Endothelial cell of umbilical vein (primary cell): ENCODE measurements around the gene FYTTD1. TPM values are rescaled to one million over a fixed set of nuclear protein-coding genes. Genes with fewer than 3 reads are reported as not detected.

ENCODE experiments used
- BruUV-seq: library from RNA; stranded (reverse); fragments of 400-500 nt; replicated peaks from 2 replicates; lab custom pipeline; 2021; lab: Mats Ljungman, UMichigan
- CTCF ChIA-PET: fragments of 300-600, 350-600 bp; sonication (Branson Sonifier 250); formaldehyde crosslinking; loops from one replicate; lab custom pipeline; 2021; ENCODE audit warnings: antibody characterized with exemption, inconsistent platforms; lab: Charles Lee
- POLR2A ChIA-PET: fragments of 300-600, 350-600 bp; sonication (Branson Sonifier 250); formaldehyde crosslinking; loops from one replicate; lab custom pipeline; 2021; ENCODE audit warnings: antibody characterized with exemption, inconsistent platforms; lab: Charles Lee
- DNase-seq: peaks from one replicate; pipeline ENCODE4 v3.0.0-alpha.2; 2011; ENCODE audit warnings: low read depth, low spot score
- FAIRE-seq: peaks from 2 replicates; lab custom pipeline; 2011; peaks lifted over from hg19 to GRCh38; lab: Jason Lieb, UNC
- H2AFZ ChIP-seq: 2 replicates; pipeline ENCODE4 v1.6.0; 2012; ENCODE audit warnings: low read depth, low read length, control low read depth, inconsistent platforms
- H3K27ac ChIP-seq: 2 replicates; pipeline ENCODE4 v1.5.1; 2011; ENCODE audit warnings: low read depth, mild to moderate bottlenecking, control low read depth, low read length, moderate library complexity; ENCODE audit not compliant: insufficient read depth
- H3K27me3 ChIP-seq, 2 experiments: 2 replicates each; pipeline versions ENCODE4 v1.6.0 to v1.6.1; 2011; ENCODE audit warnings: low read length in 2 of 2, mixed read lengths in 1 of 2; ENCODE audit not compliant: control insufficient read depth in 2 of 2, insufficient read depth in 2 of 2
- H3K36me3 ChIP-seq, 2 experiments: 2 replicates in 1 of 2; 3 replicates in 1 of 2; pipeline ENCODE4 v1.5.1; 2011; ENCODE audit warnings: low read length in 2 of 2, mild to moderate bottlenecking in 1 of 2, moderate library complexity in 1 of 2; ENCODE audit not compliant: control insufficient read depth in 2 of 2, insufficient read depth in 2 of 2; ENCODE audit errors: extremely low read depth in 1 of 2
- H3K4me1 ChIP-seq: 3 replicates; pipeline ENCODE4 v1.5.1; 2011; ENCODE audit warnings: mild to moderate bottlenecking, low read length; ENCODE audit not compliant: control insufficient read depth, insufficient read depth; ENCODE audit errors: extremely low read depth
- H3K4me2 ChIP-seq: 2 replicates; pipeline ENCODE4 v1.6.1; 2011; ENCODE audit warnings: low read length, control low read depth, mixed read lengths; ENCODE audit not compliant: insufficient read depth
- H3K4me3 ChIP-seq, 3 experiments: fragments of 200-600 bp in 1 of 3; sonication (generic), shearing (Covaris generic) in 1 of 3; replicated peaks in 1 of 3; 2 replicates each; pipeline ENCODE4 v1.5.1; 2011 to 2016; ENCODE audit warnings: control low read depth in 3 of 3, low read length in 3 of 3, mild to moderate bottlenecking in 2 of 3, inconsistent platforms in 1 of 3, low read depth in 1 of 3, moderate library complexity in 1 of 3; ENCODE audit not compliant: insufficient read depth in 1 of 3
- H3K79me2 ChIP-seq: 2 replicates; pipeline ENCODE4 v1.6.0; 2012; ENCODE audit warnings: low read length, inconsistent platforms; ENCODE audit not compliant: control insufficient read depth, insufficient read depth
- H3K9ac ChIP-seq: replicated peaks from 2 replicates; pipeline ENCODE3; 2011; ENCODE audit warnings: low read length, control low read depth; ENCODE audit not compliant: insufficient read depth; ENCODE audit errors: extremely low read depth
- H3K9me1 ChIP-seq: replicated peaks from 3 replicates; pipeline ENCODE4 v1.6.0; 2011; ENCODE audit warnings: mild to moderate bottlenecking, low read length; ENCODE audit not compliant: control insufficient read depth, insufficient read depth; ENCODE audit errors: extremely low read depth
- H3K9me3 ChIP-seq: replicated peaks from 2 replicates; pipeline ENCODE4 v1.5.1; 2012; ENCODE audit warnings: low read length, inconsistent platforms; ENCODE audit not compliant: control insufficient read depth, insufficient read depth
- H4K20me1 ChIP-seq: replicated peaks from 2 replicates; pipeline ENCODE3; 2011; ENCODE audit warnings: mild to moderate bottlenecking, low read length; ENCODE audit not compliant: control insufficient read depth, insufficient read depth; ENCODE audit errors: extremely low read depth
- CTCF ChIP-seq, 2 donors: IDR thresholded peaks; 1 replicate in 1 of 2; 2 replicates in 1 of 2; pipeline ENCODE4 v1.5.1; 2011; ENCODE audit warnings: low read length in 2 of 2, mild to moderate bottlenecking in 2 of 2, moderate library complexity in 2 of 2, control low read depth in 1 of 2, inconsistent platforms in 1 of 2, low read depth in 1 of 2; ENCODE audit not compliant: insufficient read depth in 1 of 2; ENCODE audit errors: extremely low read depth in 1 of 2
- EZH2 ChIP-seq: IDR thresholded peaks from 2 replicates; pipeline ENCODE4 v1.6.1; 2012; ENCODE audit warnings: borderline replicate concordance, low read depth, mild to moderate bottlenecking, moderate library complexity, low read length, inconsistent platforms; ENCODE audit not compliant: severe bottlenecking
- FOS ChIP-seq: IDR thresholded peaks from 2 replicates; pipeline ENCODE4 v1.6.1; 2011; ENCODE audit warnings: mild to moderate bottlenecking, low read length, moderate library complexity, borderline replicate concordance; ENCODE audit not compliant: insufficient read depth
- GATA2 ChIP-seq: IDR thresholded peaks from 2 replicates; pipeline ENCODE4 v1.7.0; 2011; ENCODE audit warnings: low read depth, mild to moderate bottlenecking, moderate library complexity, mixed read lengths, low read length; ENCODE audit not compliant: insufficient read length, insufficient read depth
- JUN ChIP-seq: IDR thresholded peaks from 2 replicates; pipeline ENCODE4 v1.6.1; 2011; ENCODE audit warnings: borderline replicate concordance, low read depth; ENCODE audit not compliant: insufficient read length, insufficient read depth
- MAX ChIP-seq: IDR thresholded peaks from 2 replicates; pipeline ENCODE4 v1.6.1; 2011; ENCODE audit not compliant: insufficient read depth, insufficient read length
- MYC ChIP-seq: IDR thresholded peaks from one replicate; pipeline ENCODE4 v1.6.1; 2011; ENCODE audit warnings: mild to moderate bottlenecking, low read depth, low read length
- POLR2A ChIP-seq: IDR thresholded peaks from 2 replicates; pipeline ENCODE4 v1.6.1; 2012; ENCODE audit warnings: low read depth, mild to moderate bottlenecking, control low read depth, low read length
- POLR2AphosphoS5 ChIP-seq: IDR thresholded peaks from 2 replicates; pipeline ENCODE4 v1.6.1; 2012; ENCODE audit warnings: low read depth, mild to moderate bottlenecking, control low read depth, low read length, moderate library complexity; ENCODE audit not compliant: insufficient read depth
- dilution Hi-C: fragments of 300-500 bp; cut with MboI; formaldehyde crosslinking; loops from one replicate; pipeline ENCODE4 v1.15.0; 2019; ENCODE audit warnings: low sequenced_read_pairs; ENCODE audit not compliant: extremely low pct_ligation_motif_present
- intact Hi-C: fragments of 100-400 bp; cut with micrococcal nuclease; formaldehyde crosslinking; loops from one replicate; pipeline ENCODE4 v1.10.0; 2022
- polyA plus RNA-seq, 4 experiments: library from polyadenylated mRNA; depleted of rRNA in 3 of 4; stranded (reverse) in 3 of 4; unstranded in 1 of 4; fragments of >200 nt; gene quantifications; 2 replicates each; pipeline versions ENCODE4 v1.2.1 to v1.2.3, GENCODE V29; 2011 to 2012; ENCODE audit warnings: missing spikeins in 1 of 4
- total RNA-seq: library from RNA; stranded (reverse); gene quantifications from 2 replicates; pipeline ENCODE4 v1.2.3, GENCODE V29; 2021

FYTTD1 gene
- total and polyA plus RNA-seq, 2 donors (not counting 3 experiments of a cell fraction or from before 2014, with no cell fraction given), result 8.9 to 52.3 TPM

DNA sequence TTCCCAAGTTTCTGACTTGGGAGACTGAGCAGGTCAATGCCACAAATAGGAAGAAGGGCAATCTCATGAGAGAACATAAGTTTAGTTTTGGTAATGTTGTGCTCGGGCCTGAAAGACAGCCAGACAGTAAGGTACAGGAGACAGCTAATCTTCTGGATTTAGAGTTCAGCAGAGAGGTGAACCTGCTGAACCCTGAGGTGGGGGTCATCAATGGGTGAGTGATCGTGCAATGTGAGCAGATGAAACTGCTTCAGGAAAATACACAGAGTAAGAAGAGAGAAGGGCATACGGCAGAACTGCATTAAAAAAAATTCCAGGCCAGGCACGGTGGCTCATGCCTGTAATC lies 36.2 kb upstream of the FYTTD1 start:
- Histone ChIP-seq H3K27ac (peak overlapping the region; percentile 57), H3K79me2 (no peaks in the 10 kb centered on the region), H3K9me1 (no peaks in the 10 kb centered on the region), H3K4me1 (peaks cover 26% of the 10 kb centered on the region), H3K27me3 (no peaks in the 10 kb centered on the region), H2AFZ (no peak overlapping the region), H3K4me2 (no peak overlapping the region), H3K4me3 (no peak overlapping the region), H3K9ac (no peak overlapping the region), H3K36me3 (no peaks in the 10 kb centered on the region), H3K9me3 (no peaks in the 10 kb centered on the region), H4K20me1 (no peaks in the 10 kb centered on the region)
- intact Hi-C loops (no loop called here), dilution Hi-C loops (no loop called here)
- TF ChIP-seq GATA2 (no peak), CTCF (IDR thresholded peaks at IDR 0.05; ENCODE audit: extremely low read depth in 1 of 2, insufficient read depth in 1 of 2, low read depth in 1 of 2, low read length in 2 of 2) (no peak), POLR2AphosphoS5 (no peak)
- FAIRE-seq (no peak), DNase-seq (no peak)
- CTCF ChIA-PET, result interaction anchor here (2.1 kb wide), 1 partner anchor 36 kb away, joined by 4 read pairs; the partner anchor contains the start of gene FYTTD1
- POLR2A ChIA-PET, result no interaction called here
- BruUV-seq, result no TSS peak

GRCh38 chr3:197714251-197714650 lies 35.4 kb upstream of the FYTTD1 start:
- Histone ChIP-seq H3K4me1 (peaks cover 26% of the 10 kb centered on the region), H2AFZ (no peak overlapping the region), H3K9me1 (no peaks in the 10 kb centered on the region), H3K27me3 (no peaks in the 10 kb centered on the region), H3K9ac (no peak overlapping the region), H3K79me2 (no peaks in the 10 kb centered on the region), H3K9me3 (no peaks in the 10 kb centered on the region), H3K27ac (no peak overlapping the region), H3K4me3 (no peak overlapping the region), H3K36me3 (no peaks in the 10 kb centered on the region), H3K4me2 (no peak overlapping the region), H4K20me1 (no peaks in the 10 kb centered on the region)
- DNase-seq (no peak), FAIRE-seq (no peak)
- no TSS peak for BruUV-seq
- ChIA-PET POLR2A (no interaction called here), CTCF (interaction anchor here (2.1 kb wide), 1 partner anchor 35 kb away, joined by 4 read pairs; the partner anchor contains the start of gene FYTTD1)
- intact Hi-C loops (no loop called here), dilution Hi-C loops (no loop called here)
- no peak for TF ChIP-seq CTCF (IDR thresholded peaks at IDR 0.05; ENCODE audit: extremely low read depth in 1 of 2, insufficient read depth in 1 of 2, low read depth in 1 of 2, low read length in 2 of 2)
- TF ChIP-seq POLR2AphosphoS5, result no peak
- no peak for TF ChIP-seq GATA2
- no peak for TF ChIP-seq MAX
- TF ChIP-seq MYC, result no peak
- TF ChIP-seq FOS, result no peak
- no peak for TF ChIP-seq JUN
- no peak for TF ChIP-seq POLR2A
- no peak for TF ChIP-seq EZH2
